GM21717 (cell line): ENCODE results near the gene ENPP6.

Source experiments
- ATAC-seq: cut with Tn5 transposase; IDR thresholded peaks from one replicate; pipeline ENCODE4 v1.9.1; 2021; ENCODE audit warnings: mild to moderate bottlenecking, moderate library complexity; ENCODE audit not compliant: unreplicated experiment

ENPP6 gene

DNA sequence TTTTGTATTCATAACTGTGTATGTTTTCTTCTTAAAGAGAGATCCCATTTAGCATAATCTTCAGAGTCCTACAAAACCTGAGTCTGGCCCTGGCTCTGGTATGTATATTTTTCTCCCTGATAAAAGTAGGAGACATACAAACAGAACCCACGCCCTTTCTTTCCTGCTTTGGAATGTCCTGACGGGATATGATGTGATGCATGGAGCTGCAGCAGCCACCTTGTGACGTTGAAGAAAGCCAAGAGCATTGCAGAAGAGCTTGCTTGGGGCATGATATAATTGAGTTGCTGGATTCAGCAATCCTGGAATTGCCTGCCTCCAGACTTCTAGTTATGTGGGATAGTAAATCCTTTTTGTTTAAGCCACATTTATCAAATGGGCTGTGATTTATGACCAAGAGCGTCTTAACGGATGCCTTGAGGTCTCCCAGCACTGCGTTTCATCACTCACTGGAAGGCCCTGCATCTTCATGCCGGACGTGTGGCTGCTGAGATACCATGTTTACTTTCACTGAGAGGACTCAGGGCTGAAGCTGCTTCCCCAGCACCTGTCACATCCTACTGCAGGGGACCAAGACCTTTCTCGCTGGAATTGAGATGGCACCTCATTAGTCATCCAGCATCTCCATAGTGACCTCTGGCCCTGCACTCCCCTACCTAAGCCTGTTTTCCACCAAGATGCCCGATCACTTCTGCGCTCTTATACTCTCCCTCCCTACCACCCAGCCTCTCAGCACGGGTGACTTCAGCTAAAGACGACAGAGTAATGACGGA lies 107.0 kb downstream of the ENPP6 start:
- no peak for ATAC-seq

DNA sequence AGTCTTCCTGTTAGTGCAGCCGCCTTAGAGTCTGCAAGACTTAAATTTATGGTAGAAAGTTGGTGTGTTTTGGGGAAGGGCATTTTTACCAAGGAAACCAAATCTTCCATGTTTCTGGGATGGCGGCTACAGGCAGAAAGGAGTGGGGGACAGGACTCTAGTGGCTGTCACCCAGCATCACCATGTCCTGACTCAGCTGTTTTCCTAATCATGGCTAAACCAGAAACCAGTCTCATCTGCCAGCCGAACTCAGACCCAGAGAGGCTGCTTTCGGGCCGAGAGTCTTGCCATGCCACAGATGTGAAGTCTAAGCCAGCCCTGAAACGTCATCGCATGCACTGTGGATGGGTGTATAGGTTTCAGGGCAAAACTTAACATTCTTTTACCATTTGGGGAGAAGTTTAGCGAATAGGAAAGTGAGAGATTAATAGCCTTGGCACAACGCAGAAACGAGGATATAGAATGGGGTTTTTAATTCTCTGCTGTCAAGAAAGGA lies 109.6 kb downstream of the ENPP6 start:
- no peak for ATAC-seq

DNA sequence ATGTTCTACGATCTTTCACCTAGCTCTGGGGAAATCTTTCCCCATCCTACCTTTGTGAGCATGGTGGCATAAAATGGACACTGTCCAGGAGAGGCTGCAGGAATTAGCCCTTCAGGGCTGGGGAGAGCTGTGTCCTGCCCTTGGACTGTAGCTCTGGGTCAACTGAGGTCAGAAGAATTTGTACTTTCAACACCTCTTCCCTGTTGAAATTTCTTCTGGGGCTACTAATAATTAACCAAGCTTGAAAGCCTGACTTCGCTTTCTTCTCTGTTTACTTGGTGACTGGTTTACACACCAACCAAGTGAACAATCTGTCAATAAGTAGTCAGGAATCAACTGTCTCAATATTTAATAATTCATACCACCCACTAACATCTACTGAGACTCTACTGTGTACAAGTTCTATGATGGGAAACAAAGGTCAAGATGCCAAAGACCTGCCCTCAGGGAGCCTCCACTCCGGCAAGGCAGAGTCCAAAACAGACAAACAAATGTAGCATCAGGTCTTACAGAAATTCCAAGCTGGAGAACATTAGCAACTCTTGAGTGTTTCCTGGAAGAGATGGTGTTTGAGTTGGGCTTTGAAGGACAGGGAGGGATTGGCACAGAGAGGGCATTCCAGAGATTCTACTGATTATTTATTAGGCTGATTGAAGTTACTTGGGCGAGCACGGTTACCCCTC lies 113.1 kb downstream of the ENPP6 start:
- no peak for ATAC-seq

DNA sequence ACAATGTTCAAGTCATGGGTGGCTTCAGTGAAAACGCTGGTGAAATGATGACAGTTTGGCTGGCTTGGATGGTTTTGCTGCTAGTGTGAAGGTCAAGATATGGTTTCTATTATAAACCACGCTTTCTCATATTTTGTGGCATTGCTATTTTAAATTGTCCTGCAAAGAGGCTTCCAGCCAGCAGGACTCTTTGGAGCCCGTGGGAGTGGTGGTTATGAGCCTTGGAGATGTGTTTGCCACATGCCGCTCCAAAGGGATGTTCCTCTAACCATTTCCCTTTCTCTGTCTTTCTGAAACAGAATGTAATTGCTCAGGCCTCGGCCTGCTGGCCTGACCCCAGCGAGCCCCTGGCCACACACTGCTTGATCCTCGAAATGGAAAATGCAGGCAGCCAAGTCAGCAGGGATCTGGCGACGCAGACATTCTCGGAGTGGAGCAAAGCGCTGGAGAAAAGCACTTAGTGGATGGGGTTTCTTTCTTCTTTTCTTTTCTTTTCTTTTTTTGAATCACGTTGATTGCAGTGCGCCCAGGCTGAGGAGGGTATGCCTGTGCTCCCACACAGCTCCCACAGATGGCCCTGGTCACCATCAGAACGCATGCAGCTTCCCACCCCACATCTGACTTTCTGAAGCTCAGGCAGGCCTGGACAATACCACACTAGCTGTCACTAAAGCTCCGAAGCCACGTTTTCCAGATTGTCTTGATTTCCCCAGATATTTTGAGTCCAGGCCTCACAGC lies 114.0 kb downstream of the ENPP6 start:
- ATAC-seq, result no peak

DNA sequence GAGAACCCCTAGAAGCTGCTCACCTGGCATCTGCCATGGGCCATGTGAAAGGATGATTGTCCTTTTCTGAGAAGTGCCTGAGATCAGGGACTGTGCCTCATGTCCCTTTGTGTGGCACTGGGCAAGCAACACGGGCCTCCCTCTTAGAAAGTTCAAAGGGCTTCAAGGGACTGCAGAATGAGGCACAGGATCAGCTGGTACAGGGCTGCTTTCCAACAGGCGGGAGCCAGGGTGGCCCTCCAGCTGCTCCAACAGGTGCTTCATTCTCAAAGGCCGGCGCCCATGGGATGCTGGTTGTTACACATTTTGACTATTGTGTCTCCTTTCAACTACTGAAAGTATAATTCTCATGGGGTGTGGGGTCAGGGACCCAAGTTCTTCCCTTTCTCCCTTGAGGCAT lies 114.7 kb downstream of the ENPP6 start:
- no peak for ATAC-seq

DNA sequence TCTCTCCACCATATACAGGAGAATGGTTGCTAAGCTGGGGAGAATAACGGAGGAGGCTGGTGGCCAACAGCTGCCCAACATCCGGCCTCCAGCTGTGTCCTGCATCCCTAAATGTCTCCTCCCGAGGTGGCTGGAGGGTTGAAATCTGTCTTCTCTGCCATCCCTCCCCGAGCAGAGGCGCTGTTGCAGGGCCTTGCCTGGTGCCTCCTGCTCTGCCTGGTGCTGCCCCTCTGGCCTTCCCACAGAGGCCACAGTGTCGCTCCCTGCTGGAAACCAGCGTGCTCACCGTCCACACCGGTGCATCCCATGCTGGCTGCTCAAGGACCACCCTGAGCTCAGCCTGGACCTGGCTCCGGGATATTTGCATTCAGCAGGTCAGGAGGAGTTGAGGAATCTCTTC lies 115.2 kb downstream of the ENPP6 start:
- ATAC-seq, result no peak

DNA sequence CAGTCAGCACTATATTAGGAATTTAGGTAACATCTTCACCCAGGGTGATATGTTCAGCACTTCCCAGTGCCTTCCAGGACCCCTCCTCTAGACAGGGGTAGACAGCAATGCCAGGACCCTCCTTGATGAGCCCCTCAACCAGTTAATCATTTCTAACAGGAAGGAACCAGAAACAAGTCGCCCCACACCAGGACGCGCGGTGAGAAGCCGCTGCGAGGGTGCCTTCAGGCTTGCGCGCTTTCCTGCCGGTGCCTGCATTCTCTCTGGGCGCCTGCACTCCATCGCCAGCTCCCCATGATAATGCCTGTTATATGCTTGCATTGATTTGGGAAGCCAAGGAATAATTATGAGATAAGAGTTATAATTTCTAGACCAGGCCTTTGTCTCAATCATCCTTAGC lies 116.0 kb downstream of the ENPP6 start:
- ATAC-seq, result no peak

DNA sequence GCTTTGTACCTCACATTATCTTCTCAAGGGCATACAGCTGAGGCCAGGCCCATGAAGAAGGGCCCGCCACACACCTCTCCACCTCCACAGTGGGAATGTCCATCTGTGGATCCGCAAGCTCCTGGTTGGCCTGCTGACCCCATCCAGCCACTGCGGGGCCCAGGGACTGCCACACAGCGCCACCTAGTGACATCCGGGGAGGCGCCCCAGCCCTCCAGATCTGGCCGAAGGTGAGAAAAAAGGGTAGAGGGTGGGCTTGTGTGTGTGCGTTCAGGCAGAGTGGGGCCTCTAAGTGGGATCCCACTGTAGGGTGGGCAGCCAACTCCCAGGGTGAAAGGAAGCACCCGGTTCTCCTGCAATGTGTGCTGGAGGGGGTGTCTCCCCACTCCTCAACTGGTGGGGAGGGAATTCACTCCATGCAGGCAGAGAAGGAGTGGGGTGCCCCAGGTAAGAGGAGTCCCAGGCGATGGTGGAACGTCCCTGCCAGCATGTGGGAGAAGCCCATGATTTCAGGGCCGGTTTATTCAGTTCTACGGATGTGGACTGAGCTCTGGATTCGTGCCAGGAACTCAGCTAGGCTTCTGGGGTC lies 117.3 kb downstream of the ENPP6 start:
- no peak for ATAC-seq

DNA sequence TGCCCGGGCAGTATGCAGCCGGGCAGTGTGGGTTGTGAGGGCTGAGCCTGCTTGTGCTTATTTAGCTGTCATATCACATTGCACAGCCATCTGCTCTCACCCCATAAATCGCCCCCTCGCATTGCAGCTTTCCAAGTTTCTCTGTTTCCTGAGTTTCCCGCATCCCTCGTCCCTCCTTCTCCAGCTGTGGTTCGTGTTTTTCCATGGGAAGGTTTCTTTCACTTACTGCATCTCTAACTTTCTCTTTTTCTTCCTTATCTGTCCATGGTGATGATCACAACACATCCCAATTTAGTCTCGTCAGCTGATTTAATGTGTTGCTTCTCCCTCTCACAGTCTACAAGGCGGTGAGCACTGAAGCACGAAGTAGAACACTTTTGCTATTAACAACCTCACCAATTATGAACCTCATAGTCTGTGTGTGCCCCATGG lies 118.1 kb downstream of the ENPP6 start:
- ATAC-seq, result no peak

DNA sequence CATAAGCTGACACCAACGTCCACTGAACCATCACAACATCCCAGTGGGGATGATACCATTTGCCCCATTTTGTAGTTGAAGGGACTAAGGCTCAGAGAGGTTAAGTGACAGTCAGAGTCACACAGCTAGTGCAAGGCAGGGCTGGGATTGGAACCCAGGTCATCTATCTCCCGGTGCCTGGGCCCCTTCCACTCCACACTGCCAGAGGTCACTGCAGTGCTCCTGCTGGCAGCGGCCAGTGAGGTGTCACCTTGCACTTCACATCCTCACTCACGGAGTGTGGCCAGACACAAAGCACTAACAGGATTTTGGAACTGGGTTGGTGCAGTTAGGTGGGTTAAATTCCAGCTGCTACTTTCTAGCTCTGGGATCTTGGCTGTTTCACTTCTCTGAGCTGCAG lies 118.7 kb downstream of the ENPP6 start:
- no peak for ATAC-seq

DNA sequence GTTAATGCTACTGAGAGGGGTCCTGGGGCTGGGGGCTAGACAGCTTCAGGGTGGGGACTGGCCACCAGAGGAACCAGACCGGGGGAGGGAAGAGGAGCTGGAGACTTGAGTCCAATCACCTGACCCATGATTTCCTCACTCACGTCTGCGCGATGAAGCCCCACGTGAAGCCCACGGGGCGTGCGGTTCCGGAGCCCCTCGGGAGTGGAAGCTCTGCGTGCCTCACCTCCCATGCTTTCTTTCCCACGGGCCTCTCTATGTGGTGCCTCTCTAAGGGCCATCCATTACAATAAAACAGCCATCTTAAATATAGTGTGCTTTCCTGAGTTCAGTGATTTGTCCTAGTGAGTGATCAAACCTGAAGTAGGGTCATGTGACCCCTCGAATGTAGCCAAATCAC lies 119.9 kb downstream of the ENPP6 start:
- no peak for ATAC-seq

DNA sequence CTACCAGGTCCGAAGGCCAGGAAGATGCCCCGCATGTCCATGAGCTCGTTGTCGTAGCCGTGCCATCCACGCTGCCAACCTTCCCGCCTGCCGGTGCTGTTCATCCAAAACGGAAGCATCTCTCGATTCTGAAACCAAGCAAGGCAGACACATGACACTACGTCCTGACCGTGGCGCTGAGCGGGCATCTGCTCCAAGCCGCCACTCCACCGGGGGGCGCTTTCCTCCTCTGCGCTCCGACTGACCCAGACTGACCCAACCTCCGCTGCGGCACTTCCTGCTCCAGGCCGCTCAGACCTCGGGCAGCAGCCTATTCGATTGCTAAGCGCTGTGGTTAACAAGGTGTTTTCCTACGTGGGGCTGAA lies 120.5 kb downstream of the ENPP6 start:
- no peak for ATAC-seq

DNA sequence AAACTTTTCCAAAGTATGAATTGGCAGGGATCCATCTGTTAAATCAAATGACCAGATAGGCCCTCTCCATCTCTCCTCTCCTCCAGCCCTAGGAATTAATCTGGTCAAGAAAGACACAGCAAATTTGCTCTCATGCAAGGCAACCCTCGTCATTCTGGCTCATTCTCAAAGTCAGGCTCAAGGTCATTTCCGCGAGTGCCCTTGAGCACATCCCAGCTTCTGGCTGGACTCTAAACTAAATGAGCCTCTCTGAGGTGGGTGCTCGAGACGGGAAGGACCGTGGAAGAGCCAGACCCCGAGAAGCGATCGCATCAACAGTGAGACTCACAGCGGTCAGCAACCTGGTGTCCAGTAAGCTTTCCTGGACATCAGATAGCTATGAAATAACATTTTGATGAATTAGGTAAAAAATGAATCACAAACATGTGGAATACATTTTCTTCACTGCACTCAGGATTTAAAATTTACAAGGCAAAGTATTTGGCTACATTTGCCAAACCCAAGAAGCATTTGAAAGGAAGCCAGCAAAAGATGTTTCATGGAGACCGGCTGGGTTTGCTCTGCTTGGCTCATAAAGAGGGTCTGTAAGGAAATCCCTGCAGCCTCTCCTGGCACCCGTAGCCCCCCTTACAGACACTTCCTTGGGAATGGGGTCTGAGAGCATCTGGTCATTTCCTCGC lies 121.0 kb downstream of the ENPP6 start:
- ATAC-seq, result no peak

DNA sequence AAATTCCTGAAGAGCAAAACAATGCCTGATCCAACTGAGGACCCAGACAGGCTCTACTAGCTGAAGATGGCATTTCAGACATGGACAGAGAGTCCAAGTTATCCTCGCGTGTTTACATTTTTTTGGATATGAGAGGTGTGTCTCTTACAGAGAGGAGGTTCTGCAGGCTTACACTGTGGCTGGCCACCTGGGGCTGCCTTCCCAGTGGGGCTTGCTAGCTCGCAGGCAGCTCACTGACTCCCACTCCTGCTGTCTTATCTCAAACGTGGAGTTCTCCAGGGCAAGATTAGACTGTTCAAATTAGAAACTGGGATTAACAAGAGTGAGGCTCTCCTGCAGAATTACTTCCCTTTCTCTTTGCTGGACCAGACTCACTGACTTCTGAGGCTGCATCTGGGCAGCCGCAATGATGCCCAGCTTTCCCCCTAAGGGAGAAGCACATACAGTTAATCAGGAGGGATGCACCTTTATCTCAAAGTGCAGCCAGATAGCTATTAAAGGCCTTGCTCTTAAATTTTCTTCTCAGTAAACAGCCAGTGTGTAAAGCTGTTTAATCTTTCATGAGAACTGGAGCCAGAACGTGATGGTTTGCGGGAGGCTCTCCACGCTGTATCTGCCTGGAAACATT lies 123.0 kb downstream of the ENPP6 start:
- no peak for ATAC-seq

DNA sequence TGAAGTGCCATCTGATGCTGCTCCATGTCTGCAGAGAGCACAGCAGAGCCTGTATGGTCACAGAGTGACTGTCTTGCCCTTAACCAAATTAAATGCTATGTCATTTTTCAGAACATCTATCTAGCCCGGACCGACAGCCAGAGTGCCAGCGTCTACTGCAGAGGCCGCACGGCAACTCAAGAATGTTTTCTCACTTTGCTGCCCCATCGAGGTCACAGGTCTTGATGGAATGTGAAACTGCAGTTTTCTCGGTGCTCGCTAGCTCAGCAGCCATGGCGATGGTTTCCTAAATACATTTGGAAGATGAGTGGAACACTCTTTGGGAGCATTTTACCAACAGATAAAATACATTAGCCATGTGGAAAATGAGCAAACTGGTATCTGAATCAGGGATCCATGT lies 125.7 kb downstream of the ENPP6 start:
- no peak for ATAC-seq

DNA sequence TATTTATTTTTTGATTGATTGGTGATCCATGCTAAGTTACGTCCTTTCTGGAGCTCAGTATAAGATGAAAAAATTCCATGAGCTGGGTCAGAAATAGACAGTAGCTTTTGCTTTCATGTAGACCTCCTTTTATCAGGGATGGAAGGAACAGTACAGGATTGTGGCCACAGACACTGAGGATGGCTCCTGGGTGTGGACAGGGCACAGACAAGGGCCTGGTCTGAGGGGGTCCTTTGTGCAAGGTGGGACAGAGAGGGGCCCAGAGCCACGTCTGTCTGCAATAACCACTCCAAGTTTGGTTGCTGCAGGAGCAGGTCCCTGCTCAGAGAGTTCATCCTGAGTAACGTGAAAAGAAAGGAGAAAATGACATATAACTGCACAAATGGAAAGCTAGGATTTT lies 127.1 kb downstream of the ENPP6 start:
- ATAC-seq, result no peak

DNA sequence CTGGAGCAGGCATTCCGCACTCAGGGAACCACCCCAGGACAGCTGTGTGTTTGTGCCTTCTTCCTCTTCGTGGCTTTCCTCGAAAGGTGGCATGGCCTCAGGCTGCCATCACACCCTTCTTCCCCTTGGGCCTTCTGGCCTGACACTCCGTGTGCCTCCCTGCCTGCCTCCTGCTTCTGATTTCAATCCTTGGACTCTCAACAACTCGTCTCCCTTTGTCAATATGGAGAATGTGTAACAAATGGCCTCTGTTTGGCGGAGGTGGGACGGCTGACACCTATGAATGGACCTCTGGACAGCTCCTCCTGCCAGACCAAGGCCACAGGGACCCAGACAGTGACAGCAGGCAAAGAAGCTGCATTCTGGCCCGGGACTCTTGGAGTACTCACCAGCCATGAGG lies 137.0 kb downstream of the ENPP6 start:
- ATAC-seq, result no peak

DNA sequence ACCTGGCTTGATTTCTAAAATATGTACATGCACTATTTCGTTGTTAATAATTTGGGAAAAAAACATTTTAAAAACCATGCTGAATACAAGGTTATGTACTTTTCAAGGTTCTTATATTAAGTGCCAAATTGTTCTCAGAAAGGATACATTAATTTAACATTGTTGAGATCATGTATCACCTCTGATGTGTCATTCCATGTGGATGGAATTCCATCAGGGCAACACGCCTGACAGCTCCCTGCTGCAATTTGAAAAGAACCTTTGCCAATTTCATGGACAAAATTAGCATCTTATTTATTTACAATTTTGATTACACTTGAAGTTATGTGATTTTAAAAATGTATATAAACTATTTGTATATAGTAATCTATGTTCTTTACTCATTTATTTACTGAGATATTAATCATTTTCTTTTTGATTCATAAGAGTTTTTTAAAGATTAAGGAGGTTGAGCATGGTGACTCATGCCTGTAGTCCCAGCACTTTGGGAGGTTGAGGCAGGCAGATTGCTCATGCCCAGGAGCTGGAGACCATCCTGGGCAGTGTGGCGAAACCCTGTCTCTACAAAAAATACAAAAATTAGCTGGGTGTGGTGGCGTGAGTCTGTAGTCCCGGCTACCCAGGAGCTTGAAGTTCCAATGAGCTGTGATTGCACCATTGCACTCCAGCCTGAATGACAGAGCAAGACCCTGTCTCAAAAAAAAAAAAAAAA lies 142.8 kb downstream of the ENPP6 start:
- ATAC-seq, result no peak

DNA sequence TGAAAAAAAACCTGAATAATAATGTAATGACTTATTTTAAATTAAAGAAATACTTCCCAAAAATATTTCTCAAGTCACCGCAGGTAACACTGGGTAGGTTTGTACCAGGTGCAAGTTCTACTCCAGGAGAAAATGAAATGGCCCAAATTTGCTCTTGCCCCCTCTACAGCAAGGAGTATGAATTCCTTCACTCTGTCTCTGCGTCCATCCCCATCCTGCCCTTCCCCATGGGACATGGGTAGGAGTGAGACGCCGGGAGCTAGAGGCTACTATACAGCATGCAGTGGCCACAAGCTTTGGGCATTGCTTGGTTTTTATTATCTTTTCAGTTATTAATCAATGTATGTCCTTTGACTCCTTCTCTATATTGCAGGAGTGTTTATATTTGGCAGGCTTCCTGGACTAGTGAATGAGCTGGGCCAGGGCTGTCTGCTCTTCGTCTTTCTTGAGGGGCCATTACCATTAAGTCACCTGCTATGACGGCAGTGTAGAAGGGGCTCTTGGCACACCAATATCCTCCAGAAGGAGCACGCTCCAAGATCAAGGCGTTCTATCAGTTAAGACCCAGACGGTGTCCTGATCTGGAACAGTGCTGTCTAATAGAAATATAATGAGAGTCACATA lies 149.6 kb downstream of the ENPP6 start:
- ATAC-seq, result no peak
